ENCODE data around the gene CLSTN3. TPM values are rescaled to one million over a fixed set of nuclear protein-coding genes. Genes with fewer than 3 reads are reported as not detected.
A peak's percentile ranks its signal among the peaks of the same experiment; 100 is the strongest.

The CLSTN3 gene
- total and polyA plus RNA-seq, 5 donors from 2014 or later: 2.2 to 64.9 (median 4.1) TPM

- H3K9me3 ChIP-seq (ENCODE audit: control insufficient read depth in 2 of 2, low read length in 2 of 2): no peaks in the 10 kb centered on the region
- Mint-ChIP-seq H3K9me3 (no peaks in the 10 kb centered on the region), H3K4me3 (no peak overlapping the region), H3K27ac (peak overlapping the region in 2 of 3 donors; percentile 23 to 65), H3K4me1 (peaks cover 0 to 5% (median 3%) of the 10 kb centered on the region in 4 donors), H3K36me3 (peaks cover 52% of the 10 kb centered on the region), H3K27me3 (no peaks in the 10 kb centered on the region)
- no peak overlapping the region for H3K4me3 ChIP-seq (ENCODE audit: low read depth, low read length)
- ATAC-seq (ENCODE audit: low read depth in 2 of 2) (no peak), DNase-seq (no peak)
- H3K27ac ChIP-seq (ENCODE audit: insufficient read depth, low read length, poor library complexity, severe bottlenecking): no peak overlapping the region
- no peaks in the 10 kb centered on the region for H3K4me1 ChIP-seq (ENCODE audit: control insufficient read depth, insufficient read depth, low read length, poor library complexity, severe bottlenecking)
- peaks cover 39% of the 10 kb centered on the region for H3K36me3 ChIP-seq (ENCODE audit: control insufficient read depth, insufficient read depth, low read length)
- H3K27me3 ChIP-seq (ENCODE audit: control insufficient read depth, insufficient read depth, low read length): no peaks in the 10 kb centered on the region
Observed at GRCh38 chr12:7141351-7142005, 11.3 kb downstream of the CLSTN3 start.

- H3K4me1 Mint-ChIP-seq: peaks cover 0 to 6% (median 3%) of the 10 kb centered on the region in 4 donors
- H3K27ac Mint-ChIP-seq: peak overlapping the region in 2 of 3 donors; percentile 23 to 31
- H3K9me3 ChIP-seq (ENCODE audit: control insufficient read depth in 2 of 2, low read length in 2 of 2): no peaks in the 10 kb centered on the region
- no peaks in the 10 kb centered on the region for H3K4me1 ChIP-seq (ENCODE audit: control insufficient read depth, insufficient read depth, low read length, poor library complexity, severe bottlenecking)
- no peaks in the 10 kb centered on the region for H3K27me3 ChIP-seq (ENCODE audit: control insufficient read depth, insufficient read depth, low read length)
- no peak overlapping the region for H3K4me3 ChIP-seq (ENCODE audit: low read depth, low read length)
- no peaks in the 10 kb centered on the region for H3K9me3 Mint-ChIP-seq
- DNase-seq (peak; percentile 25 to 65 (median 51)), ATAC-seq (ENCODE audit: low read depth in 2 of 2) (peak; percentile 65 to 71)
- H3K27ac ChIP-seq (ENCODE audit: insufficient read depth, low read length, poor library complexity, severe bottlenecking): no peak overlapping the region
- H3K36me3 ChIP-seq (ENCODE audit: control insufficient read depth, insufficient read depth, low read length): peaks cover 35% of the 10 kb centered on the region
- peaks cover 50% of the 10 kb centered on the region for H3K36me3 Mint-ChIP-seq
- H3K27me3 Mint-ChIP-seq: no peaks in the 10 kb centered on the region
- no peak overlapping the region for H3K4me3 Mint-ChIP-seq
Observed at GRCh38 chr12:7142056-7142644, 12.0 kb downstream of the CLSTN3 start.

- Histone ChIP-seq H3K27ac (ENCODE audit: insufficient read depth, low read length, poor library complexity, severe bottlenecking) (no peak overlapping the region), H3K4me3 (ENCODE audit: low read depth, low read length) (no peak overlapping the region), H3K9me3 (ENCODE audit: control insufficient read depth in 2 of 2, low read length in 2 of 2) (no peaks in the 10 kb centered on the region), H3K36me3 (ENCODE audit: control insufficient read depth, insufficient read depth, low read length) (peaks cover 28% of the 10 kb centered on the region), H3K27me3 (ENCODE audit: control insufficient read depth, insufficient read depth, low read length) (no peaks in the 10 kb centered on the region), H3K4me1 (ENCODE audit: control insufficient read depth, insufficient read depth, low read length, poor library complexity, severe bottlenecking) (no peaks in the 10 kb centered on the region)
- Mint-ChIP-seq H3K27ac (peak overlapping the region in 2 of 3 donors; percentile 31 to 58), H3K27me3 (no peaks in the 10 kb centered on the region), H3K36me3 (peaks cover 46% of the 10 kb centered on the region), H3K4me3 (no peak overlapping the region), H3K4me1 (peaks cover 0 to 6% (median 3%) of the 10 kb centered on the region in 4 donors), H3K9me3 (no peaks in the 10 kb centered on the region)
- DNase-seq (no peak), ATAC-seq (ENCODE audit: low read depth in 2 of 2) (no peak)
Observed at GRCh38 chr12:7142809-7143465, 12.8 kb downstream of the CLSTN3 start.

GRCh38 chr12:7143564-7143963 is 13.4 kb downstream of the CLSTN3 start:
- peaks cover 0 to 6% (median under 1%) of the 10 kb centered on the region in 4 donors for H3K4me1 Mint-ChIP-seq
- no peak overlapping the region for H3K4me3 ChIP-seq (ENCODE audit: low read depth, low read length)
- DNase-seq (no peak), ATAC-seq (ENCODE audit: low read depth in 2 of 2) (no peak)
- no peaks in the 10 kb centered on the region for H3K9me3 Mint-ChIP-seq
- no peak overlapping the region for H3K4me3 Mint-ChIP-seq
- H3K27me3 Mint-ChIP-seq: no peaks in the 10 kb centered on the region
- peaks cover 28% of the 10 kb centered on the region for H3K36me3 ChIP-seq (ENCODE audit: control insufficient read depth, insufficient read depth, low read length)
- no peak overlapping the region for H3K27ac ChIP-seq (ENCODE audit: insufficient read depth, low read length, poor library complexity, severe bottlenecking)
- H3K27me3 ChIP-seq (ENCODE audit: control insufficient read depth, insufficient read depth, low read length): no peaks in the 10 kb centered on the region
- H3K27ac Mint-ChIP-seq: no peak overlapping the region
- no peaks in the 10 kb centered on the region for H3K4me1 ChIP-seq (ENCODE audit: control insufficient read depth, insufficient read depth, low read length, poor library complexity, severe bottlenecking)
- peaks cover 47% of the 10 kb centered on the region for H3K36me3 Mint-ChIP-seq
- no peaks in the 10 kb centered on the region for H3K9me3 ChIP-seq (ENCODE audit: control insufficient read depth in 2 of 2, low read length in 2 of 2)

- Mint-ChIP-seq H3K36me3 (peaks cover 44% of the 10 kb centered on the region), H3K4me1 (peaks cover 0 to 3% (median under 1%) of the 10 kb centered on the region in 4 donors), H3K27me3 (no peaks in the 10 kb centered on the region), H3K27ac (no peak overlapping the region), H3K9me3 (no peaks in the 10 kb centered on the region), H3K4me3 (no peak overlapping the region)
- Histone ChIP-seq H3K4me1 (ENCODE audit: control insufficient read depth, insufficient read depth, low read length, poor library complexity, severe bottlenecking) (no peaks in the 10 kb centered on the region), H3K36me3 (ENCODE audit: control insufficient read depth, insufficient read depth, low read length) (peaks cover 33% of the 10 kb centered on the region), H3K9me3 (ENCODE audit: control insufficient read depth in 2 of 2, low read length in 2 of 2) (no peaks in the 10 kb centered on the region), H3K4me3 (ENCODE audit: low read depth, low read length) (no peak overlapping the region), H3K27ac (ENCODE audit: insufficient read depth, low read length, poor library complexity, severe bottlenecking) (no peak overlapping the region), H3K27me3 (ENCODE audit: control insufficient read depth, insufficient read depth, low read length) (no peaks in the 10 kb centered on the region)
- peak in 2 of 3 donors; percentile 27 to 54 for DNase-seq
- ATAC-seq (ENCODE audit: low read depth in 2 of 2): no peak
Observed at GRCh38 chr12:7144414-7145120, 14.4 kb downstream of the CLSTN3 start.

- H3K36me3 Mint-ChIP-seq: peaks cover 43% of the 10 kb centered on the region
- no peaks in the 10 kb centered on the region for H3K27me3 ChIP-seq (ENCODE audit: control insufficient read depth, insufficient read depth, low read length)
- no peaks in the 10 kb centered on the region for H3K27me3 Mint-ChIP-seq
- H3K4me1 ChIP-seq (ENCODE audit: control insufficient read depth, insufficient read depth, low read length, poor library complexity, severe bottlenecking): no peaks in the 10 kb centered on the region
- no peak overlapping the region for H3K27ac ChIP-seq (ENCODE audit: insufficient read depth, low read length, poor library complexity, severe bottlenecking)
- peaks cover 0 to 3% (median under 1%) of the 10 kb centered on the region in 4 donors for H3K4me1 Mint-ChIP-seq
- H3K4me3 ChIP-seq (ENCODE audit: low read depth, low read length): no peak overlapping the region
- peak overlapping the region in 2 of 3 donors; percentile 20 to 48 for H3K27ac Mint-ChIP-seq
- DNase-seq: no peak
- peaks cover 40% of the 10 kb centered on the region for H3K36me3 ChIP-seq (ENCODE audit: control insufficient read depth, insufficient read depth, low read length)
- no peak overlapping the region for H3K4me3 Mint-ChIP-seq
- no peak for ATAC-seq (ENCODE audit: low read depth in 2 of 2)
- H3K9me3 Mint-ChIP-seq: no peaks in the 10 kb centered on the region
- no peaks in the 10 kb centered on the region for H3K9me3 ChIP-seq (ENCODE audit: control insufficient read depth in 2 of 2, low read length in 2 of 2)
Observed at GRCh38 chr12:7145671-7146070, 15.5 kb downstream of the CLSTN3 start.

GRCh38 chr12:7146228-7146627 is 16.1 kb downstream of the CLSTN3 start:
- Histone ChIP-seq H3K27me3 (ENCODE audit: control insufficient read depth, insufficient read depth, low read length) (no peaks in the 10 kb centered on the region), H3K27ac (ENCODE audit: insufficient read depth, low read length, poor library complexity, severe bottlenecking) (no peak overlapping the region), H3K9me3 (ENCODE audit: control insufficient read depth in 2 of 2, low read length in 2 of 2) (no peaks in the 10 kb centered on the region), H3K4me3 (ENCODE audit: low read depth, low read length) (no peak overlapping the region), H3K4me1 (ENCODE audit: control insufficient read depth, insufficient read depth, low read length, poor library complexity, severe bottlenecking) (no peaks in the 10 kb centered on the region), H3K36me3 (ENCODE audit: control insufficient read depth, insufficient read depth, low read length) (peaks cover 45% of the 10 kb centered on the region)
- H3K4me3 Mint-ChIP-seq: no peak overlapping the region
- no peaks in the 10 kb centered on the region for H3K27me3 Mint-ChIP-seq
- no peaks in the 10 kb centered on the region for H3K9me3 Mint-ChIP-seq
- H3K4me1 Mint-ChIP-seq: peaks cover 0 to 3% (median under 1%) of the 10 kb centered on the region in 4 donors
- ATAC-seq (ENCODE audit: low read depth in 2 of 2) (no peak), DNase-seq (no peak)
- H3K27ac Mint-ChIP-seq: peak overlapping the region in 2 of 3 donors; percentile 20 to 48
- peaks cover 43% of the 10 kb centered on the region for H3K36me3 Mint-ChIP-seq
